Measurements from ENCODE around the gene CLASP2.

DNA sequence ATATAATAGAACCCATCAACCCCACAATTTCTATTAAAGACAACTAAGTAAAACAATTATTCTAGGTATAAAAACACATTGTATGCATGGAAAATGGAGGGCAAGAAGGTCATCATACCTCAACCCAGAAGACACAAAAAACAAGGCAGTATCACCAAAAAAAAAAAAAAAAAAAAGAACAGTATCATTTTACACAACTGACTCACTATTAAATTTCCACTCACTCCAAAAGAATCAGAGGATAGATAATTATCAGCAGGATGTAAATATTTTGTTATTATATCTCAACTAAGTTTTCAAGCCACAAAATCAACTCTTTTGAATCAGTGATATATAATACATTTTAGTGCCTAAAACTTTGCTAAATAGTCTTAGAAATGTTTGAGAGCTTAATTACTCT, 55.0 kb downstream of the CLASP2 start:
- TF ChIP-seq, protein P1, sequence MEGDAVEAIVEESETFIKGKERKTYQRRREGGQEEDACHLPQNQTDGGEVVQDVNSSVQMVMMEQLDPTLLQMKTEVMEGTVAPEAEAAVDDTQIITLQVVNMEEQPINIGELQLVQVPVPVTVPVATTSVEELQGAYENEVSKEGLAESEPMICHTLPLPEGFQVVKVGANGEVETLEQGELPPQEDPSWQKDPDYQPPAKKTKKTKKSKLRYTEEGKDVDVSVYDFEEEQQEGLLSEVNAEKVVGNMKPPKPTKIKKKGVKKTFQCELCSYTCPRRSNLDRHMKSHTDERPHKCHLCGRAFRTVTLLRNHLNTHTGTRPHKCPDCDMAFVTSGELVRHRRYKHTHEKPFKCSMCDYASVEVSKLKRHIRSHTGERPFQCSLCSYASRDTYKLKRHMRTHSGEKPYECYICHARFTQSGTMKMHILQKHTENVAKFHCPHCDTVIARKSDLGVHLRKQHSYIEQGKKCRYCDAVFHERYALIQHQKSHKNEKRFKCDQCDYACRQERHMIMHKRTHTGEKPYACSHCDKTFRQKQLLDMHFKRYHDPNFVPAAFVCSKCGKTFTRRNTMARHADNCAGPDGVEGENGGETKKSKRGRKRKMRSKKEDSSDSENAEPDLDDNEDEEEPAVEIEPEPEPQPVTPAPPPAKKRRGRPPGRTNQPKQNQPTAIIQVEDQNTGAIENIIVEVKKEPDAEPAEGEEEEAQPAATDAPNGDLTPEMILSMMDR (IDR thresholded peaks at IDR 0.05; ENCODE audit: borderline replicate concordance, extremely low read depth, low read length, poor library complexity, severe bottlenecking) = no peak
- no peak for TF ChIP-seq EZH2 (IDR thresholded peaks at IDR 0.05; ENCODE audit: borderline replicate concordance, low read depth, low read length, severe bottlenecking)

Data from DND-41 (cell line).